ENCODE data around the gene ECE1. TPM values are rescaled to one million over a fixed set of nuclear protein-coding genes. Genes with fewer than 3 reads are reported as not detected.
A peak's percentile ranks its signal among the peaks of the same experiment; 100 is the strongest.

ECE1 gene
- total and polyA plus RNA-seq, 2 donors (not counting 3 experiments of a cell fraction or from before 2014, with no cell fraction given) = 437 to 562 TPM

DNA sequence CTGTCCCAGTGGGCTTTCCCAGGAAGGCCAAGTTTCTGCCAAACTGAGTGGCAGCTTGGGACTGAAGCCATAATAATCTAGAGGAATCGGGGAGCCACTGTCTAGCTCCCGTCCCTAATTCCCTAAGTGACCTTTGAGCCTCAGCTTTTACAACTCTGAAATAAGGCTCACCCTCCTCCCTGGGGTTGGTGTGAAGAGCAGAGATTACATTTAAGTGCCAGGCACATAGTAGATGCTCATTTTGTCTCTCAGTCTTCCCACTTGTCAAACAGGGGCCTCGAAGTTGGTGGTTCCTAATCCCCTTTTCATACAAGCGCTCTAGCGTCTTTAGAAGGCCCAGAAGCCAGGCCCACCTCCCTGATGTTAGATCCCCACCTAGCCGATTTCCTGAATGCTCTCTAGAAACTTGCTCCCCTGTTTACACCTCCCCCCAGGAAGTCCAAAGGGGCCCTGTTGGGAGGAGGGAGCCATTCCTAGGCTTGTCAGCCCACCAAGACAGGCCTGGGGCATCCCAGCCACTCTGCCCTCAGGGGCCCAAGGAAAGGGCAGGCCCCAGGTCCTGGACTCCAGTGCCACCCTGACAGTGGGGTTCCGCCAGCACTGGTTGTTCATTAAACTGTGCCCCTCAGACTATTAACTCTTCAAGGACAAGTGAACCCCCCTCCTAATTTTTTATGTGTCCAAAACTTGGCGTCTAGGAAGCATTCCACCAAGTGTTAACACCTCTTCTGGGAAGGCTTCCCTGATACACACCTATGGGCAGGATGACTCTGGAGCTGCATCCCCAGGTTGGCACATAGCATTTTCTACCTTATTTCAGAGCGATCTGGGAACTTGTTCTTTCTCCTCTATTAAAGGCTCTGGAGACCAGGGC, 49.3 kb upstream of the ECE1 start:
- FAIRE-seq (no peak), DNase-seq (ENCODE audit: low read depth, low spot score) (no peak)
- TF ChIP-seq POLR2A (IDR thresholded peaks at IDR 0.05; ENCODE audit: low read depth, low read length) (no peak), MYC (IDR thresholded peaks at IDR 0.05; ENCODE audit: low read depth, low read length) (no peak), GATA2 (IDR thresholded peaks at IDR 0.05; ENCODE audit: insufficient read depth, insufficient read length, low read depth, low read length) (no peak), EZH2 (IDR thresholded peaks at IDR 0.05; ENCODE audit: borderline replicate concordance, low read depth, low read length, severe bottlenecking) (no peak), POLR2AphosphoS5 (IDR thresholded peaks at IDR 0.05; ENCODE audit: insufficient read depth, low read depth, low read length) (no peak), FOS (IDR thresholded peaks at IDR 0.05; ENCODE audit: borderline replicate concordance, insufficient read depth, low read length) (no peak), JUN (IDR thresholded peaks at IDR 0.05; ENCODE audit: borderline replicate concordance, insufficient read depth, insufficient read length, low read depth) (no peak)
- TF ChIP-seq, protein P1, sequence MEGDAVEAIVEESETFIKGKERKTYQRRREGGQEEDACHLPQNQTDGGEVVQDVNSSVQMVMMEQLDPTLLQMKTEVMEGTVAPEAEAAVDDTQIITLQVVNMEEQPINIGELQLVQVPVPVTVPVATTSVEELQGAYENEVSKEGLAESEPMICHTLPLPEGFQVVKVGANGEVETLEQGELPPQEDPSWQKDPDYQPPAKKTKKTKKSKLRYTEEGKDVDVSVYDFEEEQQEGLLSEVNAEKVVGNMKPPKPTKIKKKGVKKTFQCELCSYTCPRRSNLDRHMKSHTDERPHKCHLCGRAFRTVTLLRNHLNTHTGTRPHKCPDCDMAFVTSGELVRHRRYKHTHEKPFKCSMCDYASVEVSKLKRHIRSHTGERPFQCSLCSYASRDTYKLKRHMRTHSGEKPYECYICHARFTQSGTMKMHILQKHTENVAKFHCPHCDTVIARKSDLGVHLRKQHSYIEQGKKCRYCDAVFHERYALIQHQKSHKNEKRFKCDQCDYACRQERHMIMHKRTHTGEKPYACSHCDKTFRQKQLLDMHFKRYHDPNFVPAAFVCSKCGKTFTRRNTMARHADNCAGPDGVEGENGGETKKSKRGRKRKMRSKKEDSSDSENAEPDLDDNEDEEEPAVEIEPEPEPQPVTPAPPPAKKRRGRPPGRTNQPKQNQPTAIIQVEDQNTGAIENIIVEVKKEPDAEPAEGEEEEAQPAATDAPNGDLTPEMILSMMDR (IDR thresholded peaks at IDR 0.05; ENCODE audit: extremely low read depth in 1 of 2, insufficient read depth in 1 of 2, low read depth in 1 of 2, low read length in 2 of 2) = no peak
- TF ChIP-seq, protein P2, sequence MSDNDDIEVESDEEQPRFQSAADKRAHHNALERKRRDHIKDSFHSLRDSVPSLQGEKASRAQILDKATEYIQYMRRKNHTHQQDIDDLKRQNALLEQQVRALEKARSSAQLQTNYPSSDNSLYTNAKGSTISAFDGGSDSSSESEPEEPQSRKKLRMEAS (IDR thresholded peaks at IDR 0.05; ENCODE audit: insufficient read depth, insufficient read length) = no peak
- no peak overlapping the region for H3K4me3 ChIP-seq (replicated peaks in 1 of 3; ENCODE audit: insufficient read depth in 1 of 3, low read depth in 1 of 3, low read length in 3 of 3)
- no peak overlapping the region for H3K4me2 ChIP-seq (ENCODE audit: insufficient read depth, low read length)
- H3K9ac ChIP-seq (replicated peaks; ENCODE audit: extremely low read depth, insufficient read depth, low read length) = no peak overlapping the region
- H2AFZ ChIP-seq (ENCODE audit: low read depth, low read length) = no peak overlapping the region
- peaks cover 80% of the 10 kb centered on the region for H3K4me1 ChIP-seq (ENCODE audit: control insufficient read depth, extremely low read depth, insufficient read depth, low read length)
- H3K79me2 ChIP-seq (ENCODE audit: control insufficient read depth, insufficient read depth, low read length) = peaks cover 96% of the 10 kb centered on the region
- ChIA-PET POLR2A (no interaction called here), CTCF (interaction anchor here (1.0 to 4.6 kb wide), 8 partner anchors 16 to 123 kb away, joined by 3 to 73 read pairs (median 18); no protein-coding TSS in a partner anchor)
- peaks cover 2% of the 10 kb centered on the region for H4K20me1 ChIP-seq (replicated peaks; ENCODE audit: control insufficient read depth, extremely low read depth, insufficient read depth, low read length)
- no peaks in the 10 kb centered on the region for H3K9me1 ChIP-seq (replicated peaks; ENCODE audit: control insufficient read depth, extremely low read depth, insufficient read depth, low read length)
- H3K36me3 ChIP-seq (ENCODE audit: control insufficient read depth in 2 of 2, extremely low read depth in 1 of 2, insufficient read depth in 2 of 2, low read length in 2 of 2) = no peaks in the 10 kb centered on the region
- intact Hi-C loops (cut with micrococcal nuclease) = no loop called here
- no peaks in the 10 kb centered on the region for H3K27me3 ChIP-seq (ENCODE audit: control insufficient read depth in 2 of 2, insufficient read depth in 2 of 2, low read length in 2 of 2)
- H3K9me3 ChIP-seq (replicated peaks; ENCODE audit: control insufficient read depth, insufficient read depth, low read length) = no peaks in the 10 kb centered on the region
- dilution Hi-C loops (cut with MboI; ENCODE audit: extremely low pct_ligation_motif_present, low sequenced_read_pairs) = no loop called here
- peak overlapping the region; percentile 75 for H3K27ac ChIP-seq (ENCODE audit: insufficient read depth, low read depth, low read length)
- BruUV-seq (replicated peaks) = no TSS peak
